IMR-90 (cell line): ENCODE measurements around the gene CYB5RL.

Source experiments
- FOS ChIP-seq: fragments of 150-350 bp; IDR thresholded peaks from 2 replicates; pipeline ENCODE4 v1.6.1; 2016; ENCODE audit warnings: low read depth, low read length
- MXI1 ChIP-seq: IDR thresholded peaks from 2 replicates; pipeline ENCODE4 v1.6.1; 2012; ENCODE audit warnings: low read depth, mild to moderate bottlenecking, low read length, moderate library complexity, borderline replicate concordance
- POLR2A ChIP-seq: IDR thresholded peaks from 2 replicates; pipeline ENCODE4 v1.6.1; 2012; ENCODE audit warnings: mild to moderate bottlenecking, low read depth, low read length
- TF ChIP-seq, protein P1 (sequence below): conservative IDR thresholded peaks from 2 replicates; pipeline ENCODE4 v1.5.1; 2012; ENCODE audit warnings: mild to moderate bottlenecking, low read depth, low read length, improper control_type of control experiment
- TF ChIP-seq, protein P2 (sequence below): fragments of 150-350 bp; IDR thresholded peaks from 2 replicates; pipeline ENCODE4 v1.6.1; 2017; ENCODE audit warnings: mild to moderate bottlenecking, antibody characterized with exemption, low read length, low read depth

DNA sequence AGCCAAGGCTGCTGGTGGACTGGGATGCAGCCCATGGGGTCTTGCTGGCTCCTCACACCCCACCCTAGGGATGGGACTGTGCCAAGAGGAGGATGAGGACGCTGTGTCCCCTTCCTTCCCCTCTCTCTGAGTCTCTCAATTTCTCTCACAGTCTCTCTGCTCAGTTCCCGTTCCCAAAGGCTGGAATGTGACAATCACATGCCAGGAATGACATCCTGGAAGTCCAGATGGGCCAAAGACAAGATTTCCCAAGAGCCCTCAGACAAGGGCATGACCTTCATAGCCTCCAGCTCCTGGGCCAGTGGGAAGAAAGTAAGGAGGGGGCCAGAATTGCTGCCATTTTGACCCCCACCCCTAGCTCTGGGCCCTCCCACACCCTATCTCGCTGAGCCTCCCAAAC, 39.5 kb downstream of the CYB5RL start:
- TF ChIP-seq, protein P1, sequence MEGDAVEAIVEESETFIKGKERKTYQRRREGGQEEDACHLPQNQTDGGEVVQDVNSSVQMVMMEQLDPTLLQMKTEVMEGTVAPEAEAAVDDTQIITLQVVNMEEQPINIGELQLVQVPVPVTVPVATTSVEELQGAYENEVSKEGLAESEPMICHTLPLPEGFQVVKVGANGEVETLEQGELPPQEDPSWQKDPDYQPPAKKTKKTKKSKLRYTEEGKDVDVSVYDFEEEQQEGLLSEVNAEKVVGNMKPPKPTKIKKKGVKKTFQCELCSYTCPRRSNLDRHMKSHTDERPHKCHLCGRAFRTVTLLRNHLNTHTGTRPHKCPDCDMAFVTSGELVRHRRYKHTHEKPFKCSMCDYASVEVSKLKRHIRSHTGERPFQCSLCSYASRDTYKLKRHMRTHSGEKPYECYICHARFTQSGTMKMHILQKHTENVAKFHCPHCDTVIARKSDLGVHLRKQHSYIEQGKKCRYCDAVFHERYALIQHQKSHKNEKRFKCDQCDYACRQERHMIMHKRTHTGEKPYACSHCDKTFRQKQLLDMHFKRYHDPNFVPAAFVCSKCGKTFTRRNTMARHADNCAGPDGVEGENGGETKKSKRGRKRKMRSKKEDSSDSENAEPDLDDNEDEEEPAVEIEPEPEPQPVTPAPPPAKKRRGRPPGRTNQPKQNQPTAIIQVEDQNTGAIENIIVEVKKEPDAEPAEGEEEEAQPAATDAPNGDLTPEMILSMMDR, result no peak
- TF ChIP-seq POLR2A, result no peak
- no peak for TF ChIP-seq MXI1
- no peak for TF ChIP-seq FOS
- TF ChIP-seq, protein P2, sequence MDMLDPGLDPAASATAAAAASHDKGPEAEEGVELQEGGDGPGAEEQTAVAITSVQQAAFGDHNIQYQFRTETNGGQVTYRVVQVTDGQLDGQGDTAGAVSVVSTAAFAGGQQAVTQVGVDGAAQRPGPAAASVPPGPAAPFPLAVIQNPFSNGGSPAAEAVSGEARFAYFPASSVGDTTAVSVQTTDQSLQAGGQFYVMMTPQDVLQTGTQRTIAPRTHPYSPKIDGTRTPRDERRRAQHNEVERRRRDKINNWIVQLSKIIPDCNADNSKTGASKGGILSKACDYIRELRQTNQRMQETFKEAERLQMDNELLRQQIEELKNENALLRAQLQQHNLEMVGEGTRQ, result no peak
